Progenitor cell of endocrine pancreas (in vitro differentiated cells): ENCODE measurements around the gene NTN5. TPM values are rescaled to one million over a fixed set of nuclear protein-coding genes. Genes with fewer than 3 reads are reported as not detected.
"Not testable (repeated sequence)": the region's sequence is repeated elsewhere in the genome, so short reads cannot be mapped to it uniquely, and the experiment has no call there.

ENCODE experiments used
- DNase-seq: peaks from one replicate; pipeline ENCODE4 v3.0.0; 2021; ENCODE audit warnings: low spot score; ENCODE audit not compliant: unreplicated experiment
- H3K27ac Mint-ChIP-seq: 2 replicates; pipeline ENCODE4 v1.8.0; 2021; ENCODE audit warnings: mild to moderate bottlenecking, moderate library complexity, mixed read lengths
- H3K27me3 Mint-ChIP-seq: 2 replicates; pipeline ENCODE4 v1.8.0; 2021; ENCODE audit warnings: mixed read lengths
- H3K36me3 Mint-ChIP-seq: 2 replicates; pipeline ENCODE4 v1.8.0; 2022; ENCODE audit warnings: mixed read lengths; ENCODE audit not compliant: insufficient read depth
- H3K4me1 Mint-ChIP-seq: 2 replicates; pipeline ENCODE4 v1.8.0; 2021; ENCODE audit warnings: low read depth, mixed read lengths
- H3K4me3 Mint-ChIP-seq: 2 replicates; pipeline ENCODE4 v1.8.0; 2021; ENCODE audit warnings: low read depth, mild to moderate bottlenecking, moderate library complexity, mixed read lengths
- H3K9me3 Mint-ChIP-seq: 2 replicates; pipeline ENCODE4 v1.8.0; 2021; ENCODE audit warnings: low read depth, mixed read lengths
- total RNA-seq: library from RNA; stranded (reverse); gene quantifications from 2 replicates; pipeline ENCODE4 v1.2.1, GENCODE V29; 2021
- TF ChIP-seq, protein P1 (sequence below): fragments of 200-600 bp; sonication (generic); IDR thresholded peaks from one replicate; pipeline ENCODE4 v1.5.0; 2021; ENCODE audit warnings: antibody characterized with exemption, mild to moderate bottlenecking; ENCODE audit not compliant: unreplicated experiment

NTN5 gene
- total RNA-seq, 1 donor from 2014 or later: 0.91 TPM

DNA sequence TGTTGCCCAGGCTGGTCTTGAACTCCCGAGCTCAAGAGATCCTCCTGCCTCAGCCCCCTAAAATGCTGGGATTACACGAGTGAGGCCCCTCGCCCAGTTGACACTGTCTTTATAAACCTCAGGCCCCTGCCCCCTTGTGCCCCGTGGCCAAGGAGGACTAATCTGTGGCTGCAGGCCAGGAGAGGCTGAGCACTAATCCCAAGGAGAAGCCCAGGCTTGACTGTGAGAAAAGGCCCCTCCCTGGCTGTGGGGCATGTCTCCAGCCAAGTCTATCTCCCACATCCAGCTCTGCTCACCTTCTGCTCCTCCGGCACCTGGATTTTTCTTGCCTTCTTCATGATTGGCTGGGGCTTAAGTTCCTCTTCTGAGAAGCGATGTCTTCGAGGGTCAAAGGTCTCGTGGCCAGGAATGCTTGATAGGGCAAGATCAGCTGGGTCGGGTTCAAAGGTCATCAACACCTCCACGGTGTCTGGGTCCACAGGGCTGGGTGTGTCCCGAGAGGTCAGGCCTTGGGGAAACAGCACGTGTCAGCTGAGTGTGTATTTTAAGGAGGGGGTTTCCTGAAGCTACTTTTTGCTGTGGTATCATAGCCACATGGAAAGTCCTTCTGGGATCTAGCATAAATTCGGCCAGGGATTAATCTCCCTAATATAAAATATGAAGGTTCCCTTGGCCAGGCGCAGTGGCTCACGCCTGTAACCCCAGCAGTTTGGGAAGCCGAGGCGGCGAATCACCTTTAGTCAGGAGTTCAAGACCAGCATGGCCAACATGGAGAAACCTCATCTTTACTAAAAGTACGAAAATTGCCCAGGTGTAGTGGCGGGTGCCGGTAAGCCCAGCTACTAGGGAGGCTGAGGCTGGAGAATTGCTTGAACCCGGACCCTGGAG lies 39.4 kb downstream of the NTN5 start:
- no peak for DNase-seq
- Mint-ChIP-seq H3K9me3 (no peaks in the 10 kb centered on the region), H3K27me3 (peaks cover 3% of the 10 kb centered on the region), H3K4me3 (no peak overlapping the region), H3K4me1 (peaks cover 21% of the 10 kb centered on the region), H3K27ac (no peak overlapping the region), H3K36me3 (peaks cover 4% of the 10 kb centered on the region)
- TF ChIP-seq, protein P1, sequence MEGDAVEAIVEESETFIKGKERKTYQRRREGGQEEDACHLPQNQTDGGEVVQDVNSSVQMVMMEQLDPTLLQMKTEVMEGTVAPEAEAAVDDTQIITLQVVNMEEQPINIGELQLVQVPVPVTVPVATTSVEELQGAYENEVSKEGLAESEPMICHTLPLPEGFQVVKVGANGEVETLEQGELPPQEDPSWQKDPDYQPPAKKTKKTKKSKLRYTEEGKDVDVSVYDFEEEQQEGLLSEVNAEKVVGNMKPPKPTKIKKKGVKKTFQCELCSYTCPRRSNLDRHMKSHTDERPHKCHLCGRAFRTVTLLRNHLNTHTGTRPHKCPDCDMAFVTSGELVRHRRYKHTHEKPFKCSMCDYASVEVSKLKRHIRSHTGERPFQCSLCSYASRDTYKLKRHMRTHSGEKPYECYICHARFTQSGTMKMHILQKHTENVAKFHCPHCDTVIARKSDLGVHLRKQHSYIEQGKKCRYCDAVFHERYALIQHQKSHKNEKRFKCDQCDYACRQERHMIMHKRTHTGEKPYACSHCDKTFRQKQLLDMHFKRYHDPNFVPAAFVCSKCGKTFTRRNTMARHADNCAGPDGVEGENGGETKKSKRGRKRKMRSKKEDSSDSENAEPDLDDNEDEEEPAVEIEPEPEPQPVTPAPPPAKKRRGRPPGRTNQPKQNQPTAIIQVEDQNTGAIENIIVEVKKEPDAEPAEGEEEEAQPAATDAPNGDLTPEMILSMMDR: no peak

DNA sequence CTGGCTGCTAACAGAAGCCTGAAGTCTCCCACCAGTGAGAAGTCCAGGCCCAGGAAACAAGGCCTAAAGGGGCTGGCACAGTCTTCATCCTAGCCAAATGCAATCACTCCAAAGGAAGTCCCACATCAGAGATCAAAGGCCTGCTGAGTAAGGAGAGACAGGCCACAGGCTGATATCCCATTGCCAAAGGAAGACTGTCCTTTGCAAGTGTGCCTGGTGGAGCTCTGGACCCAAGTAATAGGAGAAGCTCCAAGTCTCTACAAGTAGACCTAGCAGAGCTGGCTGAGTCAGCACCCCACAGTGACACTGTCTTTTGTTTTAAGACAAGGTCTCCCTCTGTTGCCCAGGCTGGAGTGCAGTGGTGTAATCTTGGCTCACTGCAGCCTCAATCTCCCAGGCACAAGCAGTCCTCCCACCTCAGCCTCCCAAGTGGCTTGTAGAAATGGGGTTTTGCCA lies 40.1 kb downstream of the NTN5 start:
- no peak for DNase-seq
- TF ChIP-seq, protein P1: no peak
- Mint-ChIP-seq H3K9me3 (no peaks in the 10 kb centered on the region), H3K27ac (no peak overlapping the region), H3K27me3 (peaks cover 3% of the 10 kb centered on the region), H3K4me3 (no peak overlapping the region), H3K4me1 (peaks cover 19% of the 10 kb centered on the region), H3K36me3 (peaks cover 4% of the 10 kb centered on the region)

DNA sequence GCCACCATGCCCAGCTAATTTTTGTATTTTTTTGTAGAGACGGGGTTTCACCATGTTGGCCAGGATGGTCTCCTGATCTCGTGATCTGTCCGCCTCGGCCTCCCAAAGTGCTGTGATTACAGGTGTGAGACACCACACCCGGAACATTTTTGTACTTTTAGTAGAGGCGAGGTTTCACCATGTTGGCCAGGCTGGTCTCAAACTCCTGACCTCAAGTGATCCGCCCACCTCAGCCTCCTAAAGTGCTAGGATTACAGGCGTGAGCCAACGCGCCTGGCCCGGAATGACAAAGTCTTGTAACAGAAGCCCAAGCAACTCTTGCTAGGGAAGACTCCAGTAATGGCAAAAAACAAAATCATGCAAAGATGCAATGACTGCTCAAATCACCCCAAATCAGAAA lies 40.5 kb downstream of the NTN5 start:
- DNase-seq, H3K4me3 Mint-ChIP-seq, H3K27ac Mint-ChIP-seq, H3K36me3 Mint-ChIP-seq, H3K27me3 Mint-ChIP-seq, H3K9me3 Mint-ChIP-seq: not testable (repeated sequence)
- peaks cover 18% of the 10 kb centered on the region for H3K4me1 Mint-ChIP-seq

DNA sequence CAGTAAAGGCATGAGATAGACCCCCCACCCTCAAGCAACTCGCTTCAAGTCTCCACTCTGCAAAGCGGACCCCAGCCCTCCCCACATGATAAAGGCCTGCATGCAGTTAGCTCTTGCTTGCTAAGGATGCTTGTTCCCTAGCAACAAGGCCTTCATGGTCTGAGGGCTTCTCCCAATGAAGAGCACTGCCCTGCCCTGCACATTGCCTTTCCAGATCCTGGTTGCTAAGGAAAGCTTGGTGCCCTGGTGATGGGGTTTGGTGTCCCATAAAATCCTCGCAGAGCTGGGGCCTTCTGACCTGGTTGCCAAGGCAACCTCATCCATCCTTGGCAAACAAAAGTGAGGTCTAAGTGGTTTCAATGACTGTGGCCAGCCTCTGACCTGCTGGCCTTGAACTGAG lies 41.6 kb downstream of the NTN5 start:
- Mint-ChIP-seq H3K4me1 (peaks cover 20% of the 10 kb centered on the region), H3K27me3 (peaks cover 3% of the 10 kb centered on the region), H3K4me3 (no peak overlapping the region), H3K36me3 (peaks cover 4% of the 10 kb centered on the region), H3K27ac (no peak overlapping the region), H3K9me3 (no peaks in the 10 kb centered on the region)
- TF ChIP-seq, protein P1: no peak
- no peak for DNase-seq

DNA sequence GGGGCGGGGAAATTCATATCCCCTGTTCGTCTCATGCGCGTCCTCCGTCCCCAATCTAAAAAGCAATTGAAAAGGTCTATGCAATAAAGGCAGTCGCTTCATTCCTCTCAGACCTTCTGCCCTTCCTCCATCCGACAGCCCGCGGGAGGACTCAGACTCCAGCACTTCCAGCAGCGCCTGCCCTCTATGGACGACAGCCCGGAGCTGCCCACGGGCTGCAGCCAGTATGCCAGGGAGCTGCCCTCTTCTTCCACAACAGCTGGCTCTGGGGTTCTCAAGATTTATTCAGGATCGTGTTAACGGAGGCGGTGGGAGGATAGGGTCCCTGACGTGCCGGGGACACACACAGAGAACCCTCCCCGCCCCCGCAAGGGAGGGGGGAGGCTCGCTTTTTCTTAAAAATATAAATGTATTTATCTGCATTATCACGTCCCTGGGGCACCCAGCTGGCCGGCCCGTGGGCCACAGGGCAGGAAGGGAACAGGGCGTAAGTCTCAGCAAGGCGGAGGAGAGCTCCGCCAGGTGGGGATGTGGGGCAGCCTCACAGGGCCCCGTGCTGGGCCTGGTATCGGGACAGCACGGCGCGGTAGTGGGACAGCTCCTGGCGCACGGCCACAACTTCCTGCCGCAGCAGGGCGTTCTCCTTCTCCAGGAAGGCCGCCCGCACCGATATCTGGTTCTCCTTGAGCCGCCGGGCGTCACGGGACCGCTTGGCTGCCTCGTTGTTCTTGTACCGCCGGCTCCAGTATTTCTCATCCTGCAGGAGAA lies 42.3 kb downstream of the NTN5 start:
- Mint-ChIP-seq H3K4me1 (peaks cover 20% of the 10 kb centered on the region), H3K27ac (peak overlapping the region; percentile 93), H3K9me3 (no peaks in the 10 kb centered on the region), H3K4me3 (peak overlapping the region; percentile 48), H3K36me3 (peaks cover 4% of the 10 kb centered on the region), H3K27me3 (no peaks in the 10 kb centered on the region)
- no peak for DNase-seq
- TF ChIP-seq, protein P1: peak; percentile 23
